Measurements from ENCODE around the gene PTPA. TPM values are rescaled to one million over a fixed set of nuclear protein-coding genes. Genes with fewer than 3 reads are reported as not detected.

Gene PTPA
- total RNA-seq, 1 donor from 2014 or later: 39.5 TPM

DNA sequence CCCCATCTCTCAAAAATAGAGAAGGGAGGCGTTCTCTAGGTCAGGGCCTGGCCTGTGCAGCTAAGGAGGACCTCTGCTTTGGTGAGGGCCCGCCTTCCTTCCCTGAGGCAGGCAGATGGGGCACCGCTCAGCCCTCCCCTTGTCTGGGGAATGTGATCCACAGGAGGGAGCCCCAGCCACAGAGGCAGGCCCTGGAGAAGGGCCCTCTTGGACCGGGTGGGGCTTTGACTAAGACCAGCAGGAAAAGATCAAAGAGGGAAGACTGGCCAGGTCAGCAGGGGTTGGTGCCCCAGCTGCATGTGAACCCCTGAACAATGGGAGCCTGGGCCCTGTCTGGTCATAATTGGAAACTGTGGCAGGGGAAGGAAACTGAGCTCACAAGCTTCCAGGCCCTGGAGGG lies 21.9 kb downstream of the PTPA start:
- Histone ChIP-seq H3K4me3 (ENCODE audit: low read depth, low read length) (no peak overlapping the region), H3K27me3 (ENCODE audit: control insufficient read depth, insufficient read depth, low read length) (no peaks in the 10 kb centered on the region), H3K36me3 (ENCODE audit: control insufficient read depth, insufficient read depth, low read length) (peaks cover 25% of the 10 kb centered on the region)
- no peak for FAIRE-seq
- DNase-seq (ENCODE audit: low read depth): no peak
- no peak for TF ChIP-seq CTCF (IDR thresholded peaks at IDR 0.05; ENCODE audit: insufficient read depth, low read length, severe bottlenecking)

DNA sequence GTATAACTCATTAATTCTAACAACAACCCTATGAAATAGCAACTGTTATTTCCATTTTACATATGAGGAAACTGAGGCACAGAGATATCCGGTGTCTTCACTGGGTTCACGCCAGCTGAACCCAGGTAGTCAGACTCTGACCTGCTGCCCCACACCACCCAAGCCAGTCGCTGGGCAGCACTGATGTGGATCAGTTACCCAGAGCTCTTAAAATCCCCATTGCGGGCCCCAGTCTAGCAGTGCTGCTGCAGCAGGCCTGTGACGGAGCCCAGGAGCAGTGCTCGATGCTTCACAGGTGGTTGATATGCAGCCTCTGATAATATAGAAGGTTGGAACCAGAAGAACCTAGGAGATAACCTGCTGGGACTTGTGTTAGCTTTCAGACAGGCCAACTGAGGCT lies 24.3 kb downstream of the PTPA start:
- DNase-seq (ENCODE audit: low read depth) (no peak), FAIRE-seq (no peak)
- Histone ChIP-seq H3K36me3 (ENCODE audit: control insufficient read depth, insufficient read depth, low read length) (peaks cover 19% of the 10 kb centered on the region), H3K27me3 (ENCODE audit: control insufficient read depth, insufficient read depth, low read length) (no peaks in the 10 kb centered on the region), H3K4me3 (ENCODE audit: low read depth, low read length) (no peak overlapping the region)
- TF ChIP-seq CTCF (IDR thresholded peaks at IDR 0.05; ENCODE audit: insufficient read depth, low read length, severe bottlenecking): no peak

DNA sequence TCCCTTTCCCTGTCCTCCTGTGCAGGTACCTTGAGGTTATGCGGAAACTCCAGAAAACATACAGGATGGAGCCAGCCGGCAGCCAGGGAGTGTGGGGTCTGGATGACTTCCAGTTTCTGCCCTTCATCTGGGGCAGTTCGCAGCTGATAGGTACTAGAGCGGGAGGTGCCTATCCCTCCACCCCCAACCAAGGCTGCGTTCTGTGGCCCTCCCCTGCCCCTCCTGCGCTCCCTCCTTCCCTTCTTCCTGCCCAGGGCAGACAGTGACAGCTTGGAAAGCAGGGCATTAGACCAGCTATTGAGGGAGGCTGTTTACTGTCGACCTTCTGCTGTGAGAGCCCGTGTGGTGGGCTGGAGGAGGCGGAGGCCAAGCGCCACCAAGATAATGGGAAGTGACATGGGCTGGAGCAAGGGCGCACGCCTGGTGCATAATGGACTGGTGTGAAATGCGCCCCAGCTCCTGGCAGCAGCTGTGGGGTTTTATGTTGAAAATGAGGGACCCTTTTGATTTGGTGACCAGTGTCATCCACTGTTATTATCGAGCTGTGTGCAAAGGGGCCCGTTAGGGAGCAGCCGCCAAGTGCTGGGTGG lies 25.3 kb downstream of the PTPA start:
- no peak for TF ChIP-seq CTCF (IDR thresholded peaks at IDR 0.05; ENCODE audit: insufficient read depth, low read length, severe bottlenecking)
- peaks cover 19% of the 10 kb centered on the region for H3K36me3 ChIP-seq (ENCODE audit: control insufficient read depth, insufficient read depth, low read length)
- no peak for FAIRE-seq
- H3K27me3 ChIP-seq (ENCODE audit: control insufficient read depth, insufficient read depth, low read length): no peaks in the 10 kb centered on the region
- no peak for DNase-seq (ENCODE audit: low read depth)
- no peak overlapping the region for H3K4me3 ChIP-seq (ENCODE audit: low read depth, low read length)

GRCh38 chr9:129137292-129138143 lies 26.3 kb downstream of the PTPA start:
- TF ChIP-seq CTCF (IDR thresholded peaks at IDR 0.05; ENCODE audit: insufficient read depth, low read length, severe bottlenecking): no peak
- Histone ChIP-seq H3K27me3 (ENCODE audit: control insufficient read depth, insufficient read depth, low read length) (no peaks in the 10 kb centered on the region), H3K36me3 (ENCODE audit: control insufficient read depth, insufficient read depth, low read length) (peaks cover 21% of the 10 kb centered on the region), H3K4me3 (ENCODE audit: low read depth, low read length) (no peak overlapping the region)
- DNase-seq (ENCODE audit: low read depth) (no peak), FAIRE-seq (no peak)

DNA sequence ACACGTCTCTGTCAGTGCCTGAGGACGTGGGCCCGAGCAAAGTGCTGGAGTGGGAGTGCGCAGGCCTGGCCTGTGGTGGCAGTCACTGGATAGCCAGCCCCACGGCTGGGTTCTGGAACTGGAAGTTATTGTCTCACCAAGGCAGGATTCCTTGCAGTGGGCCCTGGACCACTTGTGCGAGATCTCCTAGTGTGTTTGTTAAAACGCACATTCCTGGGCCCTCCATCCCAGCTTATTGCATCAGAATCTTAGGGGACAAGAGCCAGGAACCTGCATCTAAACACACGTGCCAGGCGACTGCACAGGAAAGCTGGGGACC lies 26.9 kb downstream of the PTPA start:
- DNase-seq (ENCODE audit: low read depth) (no peak), FAIRE-seq (no peak)
- peaks cover 23% of the 10 kb centered on the region for H3K36me3 ChIP-seq (ENCODE audit: control insufficient read depth, insufficient read depth, low read length)
- no peaks in the 10 kb centered on the region for H3K27me3 ChIP-seq (ENCODE audit: control insufficient read depth, insufficient read depth, low read length)
- H3K4me3 ChIP-seq (ENCODE audit: low read depth, low read length): no peak overlapping the region
- no peak for TF ChIP-seq CTCF (IDR thresholded peaks at IDR 0.05; ENCODE audit: insufficient read depth, low read length, severe bottlenecking)
